SK-N-SH (cell line): Measurements from ENCODE around the gene KCNK17. TPM values are rescaled to one million over a fixed set of nuclear protein-coding genes. Genes with fewer than 3 reads are reported as not detected.

Source experiments
- CTCF ChIA-PET: fragments of 300-600, 350-600 bp; formaldehyde crosslinking; extraction: SDS; loops from one replicate; lab custom pipeline; 2021; lab: Yijun Ruan, JAX
- POLR2A ChIA-PET: fragments of 350-600 bp; sonication (Branson Sonifier 250); formaldehyde crosslinking; extraction: SDS; loops from one replicate; lab custom pipeline; 2020; ENCODE audit warnings: antibody characterized with exemption, inconsistent platforms; lab: Yijun Ruan, JAX
- DNase-seq: peaks from one replicate; pipeline ENCODE4 v3.0.0; 2012
- H2AFZ ChIP-seq: fragments of 200-600 bp; sonication (generic); 2 replicates; pipeline ENCODE4 v1.8.1; 2016; ENCODE audit warnings: antibody characterized with exemption, mild to moderate bottlenecking, low read depth
- H3F3A ChIP-seq: fragments of 200-600 bp; sonication (generic); replicated peaks from 2 replicates; pipeline ENCODE3; 2016; ENCODE audit warnings: antibody characterized with exemption, mild to moderate bottlenecking; ENCODE audit not compliant: insufficient read depth
- H3K27ac ChIP-seq, 2 experiments: fragments of 200-500 bp in 1 of 2; fragments of 200-600 bp in 1 of 2; sonication (Bioruptor generic) in 1 of 2; sonication (generic), shearing (Covaris generic) in 1 of 2; 2 replicates each; pipeline versions ENCODE4 v1.5.1 to v1.6.1; 2014 to 2016; ENCODE audit warnings: low read depth in 2 of 2, inconsistent platforms in 1 of 2, low read length in 1 of 2, mild to moderate bottlenecking in 1 of 2, mixed read lengths in 1 of 2
- H3K27me3 ChIP-seq: fragments of 200-600 bp; sonication (generic), shearing (Covaris generic); 2 replicates; pipeline ENCODE4 v1.6.1; 2016; ENCODE audit warnings: mixed run types; ENCODE audit not compliant: insufficient read depth
- H3K36me3 ChIP-seq, 2 experiments: fragments of 200-500 bp in 1 of 2; fragments of 200-600 bp in 1 of 2; sonication (Bioruptor generic) in 1 of 2; sonication (generic) in 1 of 2; replicated peaks in 1 of 2; 2 replicates each; pipeline versions ENCODE3 to v1.5.1; 2014 to 2016; ENCODE audit warnings: low read length in 1 of 2, mild to moderate bottlenecking in 1 of 2; ENCODE audit not compliant: insufficient read depth in 2 of 2, control insufficient read depth in 1 of 2
- H3K4me1 ChIP-seq, 2 experiments: fragments of 200-500 bp in 1 of 2; fragments of 200-600 bp in 1 of 2; sonication (Bioruptor generic) in 1 of 2; sonication (generic), shearing (Covaris generic) in 1 of 2; 2 replicates each; pipeline versions ENCODE4 v1.5.1 to v1.6.1; 2014 to 2016; ENCODE audit warnings: low read depth in 1 of 2, low read length in 1 of 2, mixed run types in 1 of 2; ENCODE audit not compliant: insufficient read depth in 2 of 2, control insufficient read depth in 1 of 2
- H3K4me2 ChIP-seq: fragments of 200-600 bp; sonication (generic), shearing (Covaris generic); 2 replicates; pipeline ENCODE4 v1.6.1; 2017; ENCODE audit warnings: mixed run types
- H3K4me3 ChIP-seq, 2 experiments: fragments of 200-500 bp in 1 of 2; fragments of 200-600 bp in 1 of 2; sonication (Bioruptor generic) in 1 of 2; sonication (generic), shearing (Covaris generic) in 1 of 2; 2 replicates each; pipeline versions ENCODE4 v1.5.1 to v1.8.1; 2014 to 2016; ENCODE audit warnings: low read depth in 2 of 2, inconsistent platforms in 1 of 2, low read length in 1 of 2, mild to moderate bottlenecking in 1 of 2, mixed read lengths in 1 of 2, moderate library complexity in 1 of 2
- H3K79me2 ChIP-seq: fragments of 200-600 bp; sonication (generic); 2 replicates; pipeline ENCODE4 v1.8.1; 2017; ENCODE audit warnings: mild to moderate bottlenecking; ENCODE audit not compliant: insufficient read depth
- H3K9ac ChIP-seq: fragments of 200-600 bp; sonication (generic); 2 replicates; pipeline ENCODE4 v1.6.1; 2017; ENCODE audit warnings: mixed run types
- H3K9me2 ChIP-seq: fragments of 200-600 bp; sonication (generic); 2 replicates; pipeline ENCODE4 v1.6.1; 2017; ENCODE audit warnings: mixed run types
- H3K9me3 ChIP-seq: fragments of 200-600 bp; sonication (generic); 2 replicates; pipeline ENCODE4 v1.6.1; 2017; ENCODE audit warnings: mixed run types, mild to moderate bottlenecking, moderate library complexity
- H4K20me1 ChIP-seq: fragments of 200-600 bp; sonication (generic); 2 replicates; pipeline ENCODE4 v1.6.1; 2017; ENCODE audit warnings: mild to moderate bottlenecking, mixed run types; ENCODE audit not compliant: insufficient read depth
- CHD2 ChIP-seq: fragments of 150-350 bp; IDR thresholded peaks from 2 replicates; pipeline ENCODE4 v1.6.1; 2018; ENCODE audit warnings: low read length; ENCODE audit not compliant: partially characterized antibody
- EP300 ChIP-seq, 2 experiments: IDR thresholded peaks; 2 replicates each; pipeline versions ENCODE4 v1.4.0 to v1.6.1; 2012; ENCODE audit warnings: borderline replicate concordance in 1 of 2, low read depth in 1 of 2, low read length in 1 of 2
- FOSL2 ChIP-seq: IDR thresholded peaks from 2 replicates; pipeline ENCODE4 v1.4.0; 2012; ENCODE audit warnings: low read depth, mild to moderate bottlenecking, moderate library complexity, borderline replicate concordance
- FOXM1 ChIP-seq: IDR thresholded peaks from 2 replicates; pipeline ENCODE4 v1.4.0; 2012; ENCODE audit warnings: low read depth, mild to moderate bottlenecking
- NFIC ChIP-seq: IDR thresholded peaks from 2 replicates; pipeline ENCODE4 v1.4.0; 2012; ENCODE audit warnings: borderline replicate concordance
- NRF1 ChIP-seq: IDR thresholded peaks from 2 replicates; pipeline ENCODE4 v1.6.1; 2012; ENCODE audit warnings: low read depth, mild to moderate bottlenecking, low read length
- POLR2AphosphoS5 ChIP-seq: IDR thresholded peaks from 2 replicates; pipeline ENCODE4 v1.6.1; 2012; ENCODE audit warnings: low read depth, low read length
- SIN3A ChIP-seq: IDR thresholded peaks from 2 replicates; pipeline ENCODE4 v1.6.1; 2012; ENCODE audit warnings: low read depth, mild to moderate bottlenecking, low read length, moderate library complexity, borderline replicate concordance
- WGBS: methylation state at CpG from one replicate; pipeline ENCODE4 v1.1.6; 2017; ENCODE audit warnings: low lambda C conversion rate; 5-methylcytosine and 5-hydroxymethylcytosine counted together
- polyA plus RNA-seq, 3 experiments: library from polyadenylated mRNA; depleted of rRNA; stranded (reverse); fragments of >200 nt; gene quantifications; 2 replicates each; pipeline ENCODE4 v1.2.3, GENCODE V29; 2012
- TF ChIP-seq, protein P1 (sequence below): IDR thresholded peaks from 2 replicates; pipeline ENCODE4 v1.6.1; 2012; ENCODE audit warnings: mild to moderate bottlenecking, low read depth, low read length, moderate library complexity

KCNK17 gene
- polyA plus RNA-seq, 1 of the 3 experiments (the other 2 are of a cell fraction) = not detected

DNA sequence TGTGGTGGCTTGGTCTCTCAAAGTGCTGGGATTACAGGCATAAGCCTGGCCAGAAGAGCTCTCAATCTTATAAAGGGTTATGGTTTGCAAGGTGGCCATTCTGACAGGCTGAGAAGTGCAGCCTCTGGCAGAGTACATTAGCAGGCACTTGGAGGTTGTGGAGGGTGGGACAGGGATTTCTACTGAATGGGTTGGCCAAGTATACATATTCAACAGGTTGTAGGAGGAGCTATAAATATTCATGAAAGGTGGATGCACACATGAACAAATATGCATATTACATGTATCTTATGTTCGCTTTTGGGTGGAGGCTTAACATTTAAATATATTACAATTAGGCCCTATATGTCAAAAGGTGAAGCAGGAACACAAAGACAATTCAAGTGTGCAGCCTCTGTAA, 64.9 kb downstream of the KCNK17 start:
- peaks cover 0 to 3% of the 10 kb centered on the region in 2 experiments; a peak in 1 of 4 replicates for H3K4me1 ChIP-seq
- H3K36me3 ChIP-seq = no peaks in the 10 kb centered on the region
- 11% methylated on average over 1 of the region's 1 CpG for WGBS
- no peaks in the 10 kb centered on the region for H3K9me2 ChIP-seq
- H3K27ac ChIP-seq = no peak overlapping the region
- no peak for DNase-seq
- H3K4me2 ChIP-seq = no peak overlapping the region
- H2AFZ ChIP-seq = no peak overlapping the region
- ChIA-PET CTCF (no interaction called here), POLR2A (no interaction called here)
- H3K27me3 ChIP-seq = no peaks in the 10 kb centered on the region
- TF ChIP-seq FOXM1 = no peak
- TF ChIP-seq POLR2AphosphoS5 = no peak
- TF ChIP-seq, protein P1, sequence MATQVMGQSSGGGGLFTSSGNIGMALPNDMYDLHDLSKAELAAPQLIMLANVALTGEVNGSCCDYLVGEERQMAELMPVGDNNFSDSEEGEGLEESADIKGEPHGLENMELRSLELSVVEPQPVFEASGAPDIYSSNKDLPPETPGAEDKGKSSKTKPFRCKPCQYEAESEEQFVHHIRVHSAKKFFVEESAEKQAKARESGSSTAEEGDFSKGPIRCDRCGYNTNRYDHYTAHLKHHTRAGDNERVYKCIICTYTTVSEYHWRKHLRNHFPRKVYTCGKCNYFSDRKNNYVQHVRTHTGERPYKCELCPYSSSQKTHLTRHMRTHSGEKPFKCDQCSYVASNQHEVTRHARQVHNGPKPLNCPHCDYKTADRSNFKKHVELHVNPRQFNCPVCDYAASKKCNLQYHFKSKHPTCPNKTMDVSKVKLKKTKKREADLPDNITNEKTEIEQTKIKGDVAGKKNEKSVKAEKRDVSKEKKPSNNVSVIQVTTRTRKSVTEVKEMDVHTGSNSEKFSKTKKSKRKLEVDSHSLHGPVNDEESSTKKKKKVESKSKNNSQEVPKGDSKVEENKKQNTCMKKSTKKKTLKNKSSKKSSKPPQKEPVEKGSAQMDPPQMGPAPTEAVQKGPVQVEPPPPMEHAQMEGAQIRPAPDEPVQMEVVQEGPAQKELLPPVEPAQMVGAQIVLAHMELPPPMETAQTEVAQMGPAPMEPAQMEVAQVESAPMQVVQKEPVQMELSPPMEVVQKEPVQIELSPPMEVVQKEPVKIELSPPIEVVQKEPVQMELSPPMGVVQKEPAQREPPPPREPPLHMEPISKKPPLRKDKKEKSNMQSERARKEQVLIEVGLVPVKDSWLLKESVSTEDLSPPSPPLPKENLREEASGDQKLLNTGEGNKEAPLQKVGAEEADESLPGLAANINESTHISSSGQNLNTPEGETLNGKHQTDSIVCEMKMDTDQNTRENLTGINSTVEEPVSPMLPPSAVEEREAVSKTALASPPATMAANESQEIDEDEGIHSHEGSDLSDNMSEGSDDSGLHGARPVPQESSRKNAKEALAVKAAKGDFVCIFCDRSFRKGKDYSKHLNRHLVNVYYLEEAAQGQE = no peak
- TF ChIP-seq NFIC = no peak
- TF ChIP-seq CHD2 = no peak
- no peak for TF ChIP-seq EP300 (IDR thresholded peaks at IDR 0.05; ENCODE audit: borderline replicate concordance in 1 of 2, low read depth in 1 of 2, low read length in 1 of 2)
- TF ChIP-seq FOSL2 = no peak
- TF ChIP-seq NRF1 = no peak
- TF ChIP-seq SIN3A = no peak
- no peak overlapping the region for H3K9ac ChIP-seq
- H3K9me3 ChIP-seq = no peaks in the 10 kb centered on the region
- no peaks in the 10 kb centered on the region for H3F3A ChIP-seq
- H3K79me2 ChIP-seq = no peaks in the 10 kb centered on the region
- no peak overlapping the region for H3K4me3 ChIP-seq
- no peaks in the 10 kb centered on the region for H4K20me1 ChIP-seq

Other genes starting within 250 kb of the KCNK17 start
- 6.1 and 7.2 TPM in 2 replicates for gene SAYSD1, start 199.2 kb downstream of the KCNK17 start, polyA plus RNA-seq (2012; rRNA removed)
- 0.03 TPM in 1 of 2 replicates, not detected in the other for gene KCNK5, start 84.9 kb downstream of the KCNK17 start, polyA plus RNA-seq (2012; rRNA removed)
- gene KCNK16, start 8.3 kb upstream of the KCNK17 start, polyA plus RNA-seq (2012; rRNA removed) = not detected in 2 replicates